Measurements from ENCODE around the gene SEL1L3.

SEL1L3 gene

DNA sequence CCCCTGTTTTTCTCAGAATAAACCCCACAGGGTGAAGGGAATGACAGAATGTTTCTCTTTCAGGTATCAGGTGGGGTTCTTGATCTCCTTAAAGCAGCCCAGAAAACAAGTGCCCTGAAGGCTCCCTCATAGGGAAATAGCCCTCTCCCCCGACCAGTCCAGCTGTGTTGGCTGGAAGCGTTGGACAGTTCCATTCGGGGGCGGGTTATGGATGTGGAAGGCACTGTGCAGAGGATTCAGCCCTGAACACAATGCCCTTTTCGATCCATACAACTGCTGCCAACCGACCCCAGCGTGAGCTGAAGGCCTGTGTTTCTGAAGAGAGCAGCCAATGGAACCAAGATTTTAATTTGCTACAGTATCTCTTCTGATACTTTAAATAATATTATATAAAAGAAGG, 41.5 kb downstream of the SEL1L3 start:
- TF ChIP-seq, protein P1, sequence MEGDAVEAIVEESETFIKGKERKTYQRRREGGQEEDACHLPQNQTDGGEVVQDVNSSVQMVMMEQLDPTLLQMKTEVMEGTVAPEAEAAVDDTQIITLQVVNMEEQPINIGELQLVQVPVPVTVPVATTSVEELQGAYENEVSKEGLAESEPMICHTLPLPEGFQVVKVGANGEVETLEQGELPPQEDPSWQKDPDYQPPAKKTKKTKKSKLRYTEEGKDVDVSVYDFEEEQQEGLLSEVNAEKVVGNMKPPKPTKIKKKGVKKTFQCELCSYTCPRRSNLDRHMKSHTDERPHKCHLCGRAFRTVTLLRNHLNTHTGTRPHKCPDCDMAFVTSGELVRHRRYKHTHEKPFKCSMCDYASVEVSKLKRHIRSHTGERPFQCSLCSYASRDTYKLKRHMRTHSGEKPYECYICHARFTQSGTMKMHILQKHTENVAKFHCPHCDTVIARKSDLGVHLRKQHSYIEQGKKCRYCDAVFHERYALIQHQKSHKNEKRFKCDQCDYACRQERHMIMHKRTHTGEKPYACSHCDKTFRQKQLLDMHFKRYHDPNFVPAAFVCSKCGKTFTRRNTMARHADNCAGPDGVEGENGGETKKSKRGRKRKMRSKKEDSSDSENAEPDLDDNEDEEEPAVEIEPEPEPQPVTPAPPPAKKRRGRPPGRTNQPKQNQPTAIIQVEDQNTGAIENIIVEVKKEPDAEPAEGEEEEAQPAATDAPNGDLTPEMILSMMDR (IDR thresholded peaks at IDR 0.05; ENCODE audit: control extremely low read depth, extremely low read depth, low read depth, missing control alignments), result no peak
- no peak for DNase-seq (ENCODE audit: extremely low spot score)
- POLR2A ChIA-PET, result no interaction called here
- CTCF ChIA-PET, result no interaction called here

GRCh38 chr4:25818876-25819275, 43.9 kb downstream of the SEL1L3 start:
- ChIA-PET CTCF (interaction anchor here (0.9 to 1.6 kb wide), 5 partner anchors 13 to 71 kb away, joined by 3 to 4 read pairs (median 3); no protein-coding TSS in a partner anchor), POLR2A (no interaction called here)

DNA sequence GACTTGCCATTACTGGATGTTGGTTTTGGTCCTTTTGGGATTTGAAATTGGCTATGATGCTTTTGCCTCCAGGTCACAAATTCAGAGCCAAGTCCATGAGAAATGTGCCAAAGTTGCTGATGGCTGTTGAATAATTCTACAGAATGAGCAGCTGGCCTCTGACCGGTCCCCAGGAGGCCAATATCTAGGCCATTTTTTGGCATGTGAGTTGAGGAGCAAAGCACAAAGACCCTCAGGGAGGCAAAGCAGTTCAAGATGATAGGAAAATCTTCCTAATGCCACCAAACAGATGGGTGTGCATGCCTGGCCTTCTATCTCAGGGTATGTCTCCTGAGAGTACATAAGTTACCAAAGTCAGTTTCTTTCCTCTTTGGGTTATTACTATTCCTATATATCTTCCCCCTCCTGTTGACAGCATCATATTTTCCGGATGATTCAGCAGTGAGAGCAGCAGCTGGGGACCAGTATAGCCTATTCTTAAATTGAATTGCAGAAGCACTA, 44.4 kb downstream of the SEL1L3 start:
- TF ChIP-seq, protein P1 (IDR thresholded peaks at IDR 0.05; ENCODE audit: control extremely low read depth, extremely low read depth, low read depth, missing control alignments), result no peak
- DNase-seq (ENCODE audit: extremely low spot score), result no peak
- CTCF ChIA-PET, result interaction anchor here (1.6 kb wide), 1 partner anchor 13 kb away, joined by 3 read pairs; no protein-coding TSS in a partner anchor
- POLR2A ChIA-PET, result no interaction called here

More at GRCh38 chr4:25818876-25819275, 43.9 kb downstream of the SEL1L3 start:
- TF ChIP-seq, protein P1 (IDR thresholded peaks at IDR 0.05; ENCODE audit: control extremely low read depth, extremely low read depth, low read depth, missing control alignments), result no peak
- no peak for DNase-seq (ENCODE audit: extremely low spot score)

- ChIA-PET POLR2A (no interaction called here), CTCF (interaction anchor here (0.9 to 1.1 kb wide), 3 partner anchors 9 to 17 kb away, joined by 3 to 4 read pairs (median 3); no protein-coding TSS in a partner anchor)
- DNase-seq (ENCODE audit: extremely low spot score), result no peak
- TF ChIP-seq, protein P1 (IDR thresholded peaks at IDR 0.05; ENCODE audit: control extremely low read depth, extremely low read depth, low read depth, missing control alignments), result no peak
Measured at GRCh38 chr4:25817059-25817681, 45.6 kb downstream of the SEL1L3 start.

DNA sequence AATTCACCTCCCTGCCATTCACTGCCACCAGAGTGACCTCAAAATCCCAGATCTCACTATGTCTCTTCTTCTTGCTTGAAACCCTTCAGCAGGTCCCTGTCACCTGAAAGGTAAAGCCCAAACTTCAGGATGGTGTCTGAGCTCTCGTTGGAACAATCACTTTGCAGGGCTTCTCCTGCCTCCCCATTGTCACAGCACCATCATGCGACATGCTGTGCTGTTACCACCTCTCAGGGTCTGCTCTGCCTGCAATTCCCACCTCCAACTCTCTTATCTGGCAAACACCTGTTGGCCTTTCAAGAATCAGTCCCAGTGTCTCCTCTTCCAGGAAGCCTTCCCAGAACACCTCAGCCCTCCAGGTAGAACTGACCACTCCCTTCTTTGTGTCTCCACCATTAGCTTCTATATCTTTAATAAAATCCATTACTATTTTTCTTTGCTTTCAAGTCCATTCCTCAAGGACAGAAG, 46.2 kb downstream of the SEL1L3 start:
- no peak for DNase-seq (ENCODE audit: extremely low spot score)
- ChIA-PET CTCF (interaction anchor here (0.9 to 1.1 kb wide), 2 partner anchors 11 to 16 kb away, joined by 3 read pairs; no protein-coding TSS in a partner anchor), POLR2A (no interaction called here)
- TF ChIP-seq, protein P1 (IDR thresholded peaks at IDR 0.05; ENCODE audit: control extremely low read depth, extremely low read depth, low read depth, missing control alignments), result no peak

GRCh38 chr4:25815586-25815985, 47.2 kb downstream of the SEL1L3 start:
- no peak for DNase-seq (ENCODE audit: extremely low spot score)
- TF ChIP-seq, protein P1 (IDR thresholded peaks at IDR 0.05; ENCODE audit: control extremely low read depth, extremely low read depth, low read depth, missing control alignments), result no peak
- POLR2A ChIA-PET, result no interaction called here
- CTCF ChIA-PET, result no interaction called here
